Renal pelvis (tissue), 12 donors: Measurements from ENCODE around the gene TMEM63A. TPM values are rescaled to one million over a fixed set of nuclear protein-coding genes. Genes with fewer than 3 reads are reported as not detected.
"Not testable (repeated sequence)": the region's sequence is repeated elsewhere in the genome, so short reads cannot be mapped to it uniquely, and the experiment has no call there.

Experiments
- DNase-seq: peaks from one replicate; pipeline ENCODE4 v3.0.0-alpha.2; 2013
- long read RNA-seq, 16 experiments: transcript quantifications; one replicate each; lab custom pipeline, GENCODE V29; 2026
- polyA plus RNA-seq, 3 donors: library from polyadenylated mRNA; unstranded; fragments of 120-200 nt; gene quantifications; one replicate each; pipeline ENCODE4 v1.2.1, GENCODE V29; 2013; ENCODE audit not compliant: insufficient read length in 3 of 3

The TMEM63A gene
- polyA plus RNA-seq = 10 to 100 TPM; 45.3 to 96.1 (median 89.7) TPM
- long read RNA-seq, donor 1, partial matches to known transcripts = 0 of 2 reads
- long read RNA-seq, donor 1, other reads (novel, unspliced or antisense) = 0 of 2 reads
- long read RNA-seq, donor 2, partial matches to known transcripts = 0 of 2 reads
- long read RNA-seq, donor 2, other reads (novel, unspliced or antisense) = 0 of 2 reads
- long read RNA-seq, donor 3, full-length matches to known transcripts = 1 of 1 reads
- long read RNA-seq, donor 3, partial matches to known transcripts = 0 of 1 reads
- long read RNA-seq, donor 3, other reads (novel, unspliced or antisense) = 0 of 1 reads
- long read RNA-seq, donor 4, full-length matches to known transcripts = 1 of 6 reads
- long read RNA-seq, donor 4, partial matches to known transcripts = 5 of 6 reads
- long read RNA-seq, donor 4, other reads (novel, unspliced or antisense) = 0 of 6 reads
- long read RNA-seq, donor 5, partial matches to known transcripts = 0 of 1 reads
- long read RNA-seq, donor 5, other reads (novel, unspliced or antisense) = 0 of 1 reads
- long read RNA-seq, donor 6, full-length matches to known transcripts = 3 of 3 reads
- long read RNA-seq, donor 6, partial matches to known transcripts = 0 of 3 reads
- long read RNA-seq, donor 6, other reads (novel, unspliced or antisense) = 0 of 3 reads
- long read RNA-seq, donor 7, full-length matches to known transcripts = 5 of 16 reads
- long read RNA-seq, donor 7, partial matches to known transcripts = 11 of 16 reads
- long read RNA-seq, donor 7, other reads (novel, unspliced or antisense) = 0 of 16 reads
- long read RNA-seq, donor 8, partial matches to known transcripts = 0 of 1 reads
- long read RNA-seq, donor 8, other reads (novel, unspliced or antisense) = 0 of 1 reads
- long read RNA-seq, donor 9, full-length matches to known transcripts = 3 of 3 reads
- long read RNA-seq, donor 9, partial matches to known transcripts = 0 of 3 reads
- long read RNA-seq, donor 9, other reads (novel, unspliced or antisense) = 0 of 3 reads
- long read RNA-seq, donor 10, full-length matches to known transcripts = 5 of 5 reads
- long read RNA-seq, donor 10, partial matches to known transcripts = 0 of 5 reads
- long read RNA-seq, donor 10, other reads (novel, unspliced or antisense) = 0 of 5 reads
- long read RNA-seq, donor 11, partial matches to known transcripts = 0 of 2 reads
- long read RNA-seq, donor 11, other reads (novel, unspliced or antisense) = 0 of 2 reads
- long read RNA-seq, donor 12, full-length matches to known transcripts = 4 of 9 reads
- long read RNA-seq, donor 12, partial matches to known transcripts = 5 of 9 reads
- long read RNA-seq, donor 12, other reads (novel, unspliced or antisense) = 0 of 9 reads
- long read RNA-seq, donor 13, partial matches to known transcripts = 0 of 1 reads
- long read RNA-seq, donor 13, other reads (novel, unspliced or antisense) = 0 of 1 reads
- long read RNA-seq, donor 14 = 0 reads
- long read RNA-seq, donor 15, full-length matches to known transcripts = 8 of 21 reads
- long read RNA-seq, donor 15, partial matches to known transcripts = 13 of 21 reads
- long read RNA-seq, donor 15, other reads (novel, unspliced or antisense) = 0 of 21 reads
- long read RNA-seq, donor 16, full-length matches to known transcripts = 4 of 4 reads
- long read RNA-seq, donor 16, partial matches to known transcripts = 0 of 4 reads
- long read RNA-seq, donor 16, other reads (novel, unspliced or antisense) = 0 of 4 reads

GRCh38 chr1:225881959-225882693 lies at the start of gene TMEM63A:
Gene TMEM63A (minus strand): TSS chr1:225882380. CDS start chr1:225877580, 4,800 bp downstream.
- peak; percentile 87 for DNase-seq

- DNase-seq = no peak
Observed at GRCh38 chr1:225931270-225932136, 49.3 kb upstream of the TMEM63A start.

GRCh38 chr1:225930566-225930965 lies 48.4 kb upstream of the TMEM63A start:
- DNase-seq = no peak

GRCh38 chr1:225929462-225929861 lies 47.3 kb upstream of the TMEM63A start:
- DNase-seq = not testable (repeated sequence)

GRCh38 chr1:225928186-225929175 lies 46.3 kb upstream of the TMEM63A start:
- DNase-seq = no peak

- no peak for DNase-seq
Observed at GRCh38 chr1:225926551-225927113, 44.5 kb upstream of the TMEM63A start.

GRCh38 chr1:225923692-225924555 lies 41.7 kb upstream of the TMEM63A start, which contains the start of gene PYCR2:
Gene PYCR2 (minus strand): TSS chr1:225924250. CDS start chr1:225924110, 140 bp downstream.
- DNase-seq = peak; percentile 95

GRCh38 chr1:225923381-225923691 lies 41.2 kb upstream of the TMEM63A start:
- no peak for DNase-seq

GRCh38 chr1:225921734-225922709 lies 39.8 kb upstream of the TMEM63A start:
- no peak for DNase-seq

- no peak for DNase-seq
Observed at GRCh38 chr1:225919906-225920305, 37.7 kb upstream of the TMEM63A start.

GRCh38 chr1:225918280-225918679 lies 36.1 kb upstream of the TMEM63A start:
- DNase-seq = no peak

GRCh38 chr1:225917536-225917935 lies 35.4 kb upstream of the TMEM63A start:
- DNase-seq = no peak

GRCh38 chr1:225917101-225917500 lies 34.9 kb upstream of the TMEM63A start:
- no peak for DNase-seq

GRCh38 chr1:225915538-225915991 lies 33.4 kb upstream of the TMEM63A start:
- DNase-seq = no peak

GRCh38 chr1:225914947-225915346 lies 32.8 kb upstream of the TMEM63A start:
- no peak for DNase-seq
